Right forelimb (tissue), 1 donor: ENCODE measurements around the gene WNT2B.
"Not testable (repeated sequence)": the region's sequence is repeated elsewhere in the genome, so short reads cannot be mapped to it uniquely, and the experiment has no call there.

Experiments used
- DNase-seq: peaks from one replicate; pipeline ENCODE4 v3.0.0-alpha.2; 2018

Gene WNT2B

DNA sequence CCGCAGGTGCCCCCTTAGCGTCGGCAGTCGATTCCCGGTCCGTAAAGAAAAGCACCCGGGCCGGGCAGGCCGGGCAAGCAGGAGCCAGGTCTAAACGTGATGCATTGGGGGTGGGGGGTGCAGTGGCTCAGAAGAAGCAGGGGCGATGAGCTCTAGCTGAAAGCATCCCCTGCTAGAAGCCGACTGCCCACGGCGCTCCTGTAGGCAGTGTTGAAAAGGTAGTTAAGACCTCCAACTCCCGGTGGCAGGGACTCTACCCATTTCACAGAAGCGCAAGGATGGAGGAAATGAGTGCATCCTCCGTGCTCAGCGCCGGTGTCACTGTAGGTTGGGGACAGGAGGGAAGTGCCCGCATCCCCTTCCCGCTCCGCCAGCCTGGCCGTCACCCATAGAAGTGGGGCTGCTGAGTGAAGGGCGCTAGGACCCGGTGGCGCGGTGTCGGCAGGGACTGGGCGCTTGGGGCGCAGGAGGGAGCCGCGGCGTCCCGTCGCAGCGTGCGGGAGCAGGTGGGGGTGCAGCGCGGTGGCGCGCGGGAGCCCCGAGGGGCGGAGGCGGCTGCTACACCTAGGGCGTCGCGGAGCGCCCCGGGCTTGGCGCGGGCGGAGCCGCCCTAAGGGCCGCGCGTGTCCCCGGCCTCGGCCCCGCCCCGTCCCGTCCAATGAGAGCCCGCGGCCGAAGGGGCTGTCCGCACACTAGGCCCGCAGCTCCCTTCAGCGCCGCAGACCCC, at the start of gene WNT2B:
Gene WNT2B (plus strand): TSS at position 688 of the 727 bp plus-strand sequence. CDS start 298 bp downstream, outside the sequence.
- no peak for DNase-seq

DNA sequence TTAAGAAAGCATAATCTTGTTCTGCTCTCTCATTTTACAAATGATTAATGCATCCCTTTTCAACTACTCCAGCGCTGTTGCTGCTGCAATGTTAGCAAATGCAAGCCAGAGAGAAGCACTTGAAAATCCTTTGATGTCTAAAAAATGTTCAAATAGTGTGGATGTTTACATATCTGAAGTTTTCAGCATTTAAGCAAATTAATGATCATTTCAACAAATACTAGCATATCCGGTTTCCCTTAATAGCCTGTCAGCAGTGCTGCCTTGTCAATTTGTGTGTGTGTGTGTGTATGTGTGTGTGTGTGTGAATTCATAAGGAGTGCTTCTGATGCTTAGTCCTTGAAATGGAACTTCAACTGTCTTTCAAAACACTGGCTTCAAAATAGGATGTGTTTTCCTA, 48.1 kb upstream of the WNT2B start:
- DNase-seq = no peak

DNA sequence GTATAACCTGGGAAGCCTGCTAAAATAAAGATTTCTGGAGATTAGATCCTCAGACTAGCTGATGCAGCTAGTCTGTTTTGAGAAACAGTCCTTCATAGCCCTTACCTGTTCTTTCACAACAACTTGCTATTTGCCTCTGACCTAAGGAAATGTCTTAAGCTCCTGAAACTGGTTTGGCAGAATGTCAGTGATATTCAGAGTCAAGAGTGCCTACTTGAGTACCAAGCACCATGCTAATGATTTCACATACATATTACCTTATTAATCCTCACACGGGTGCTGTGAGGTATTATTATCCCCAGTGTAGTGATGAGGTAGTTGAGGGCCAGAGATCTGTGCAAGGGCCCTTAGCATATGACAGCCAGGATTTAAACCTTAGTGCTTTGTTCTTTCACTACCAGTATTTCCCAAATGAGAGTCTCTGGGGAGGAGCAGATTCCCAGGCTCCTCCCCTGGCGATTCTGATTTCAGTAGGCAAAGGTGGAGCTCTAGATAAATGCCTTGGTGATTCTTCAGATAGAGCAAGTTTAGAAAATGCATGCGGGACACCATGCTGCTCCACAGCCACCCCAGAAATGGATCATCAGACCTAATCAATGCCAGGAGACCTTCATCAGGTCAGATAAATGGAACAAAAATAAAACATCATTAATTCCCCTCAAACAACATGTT, 47.4 kb upstream of the WNT2B start:
- DNase-seq = no peak

DNA sequence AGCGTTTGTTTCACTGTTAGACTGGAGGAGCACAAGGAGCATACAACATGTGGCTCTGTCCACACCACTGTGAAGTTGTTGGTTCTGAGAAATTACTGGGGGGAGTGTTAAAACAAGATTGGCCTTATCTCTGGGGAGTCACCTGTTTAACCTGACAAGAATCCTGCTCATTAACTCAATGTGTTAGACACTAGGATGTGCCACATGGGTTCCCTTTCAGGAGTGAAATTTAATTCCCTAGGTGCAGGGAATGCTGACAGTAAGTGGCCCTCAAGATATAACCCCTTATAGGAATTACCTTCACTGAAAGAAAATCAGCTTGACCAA, 45.8 kb upstream of the WNT2B start:
- DNase-seq = no peak

DNA sequence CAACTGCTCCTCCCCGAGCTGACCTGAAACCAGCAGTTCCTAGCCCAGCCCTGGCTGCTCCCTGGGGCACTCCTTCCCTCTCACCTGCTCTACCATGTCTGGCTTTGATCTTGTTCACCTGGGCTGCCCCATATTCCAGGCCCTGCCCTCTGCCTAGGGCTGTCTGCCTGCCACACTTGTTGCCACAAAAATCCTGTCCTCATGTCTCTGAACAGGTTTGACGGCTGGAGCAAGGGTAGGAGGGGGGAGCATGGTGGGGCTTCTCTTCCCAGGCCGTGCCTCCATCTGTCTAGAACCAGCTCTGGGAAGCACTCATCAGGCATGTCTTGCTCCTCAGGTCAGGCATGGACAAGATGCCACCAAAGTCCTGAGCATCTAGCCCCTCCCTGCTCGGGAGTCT, 44.3 kb upstream of the WNT2B start:
- no peak for DNase-seq

DNA sequence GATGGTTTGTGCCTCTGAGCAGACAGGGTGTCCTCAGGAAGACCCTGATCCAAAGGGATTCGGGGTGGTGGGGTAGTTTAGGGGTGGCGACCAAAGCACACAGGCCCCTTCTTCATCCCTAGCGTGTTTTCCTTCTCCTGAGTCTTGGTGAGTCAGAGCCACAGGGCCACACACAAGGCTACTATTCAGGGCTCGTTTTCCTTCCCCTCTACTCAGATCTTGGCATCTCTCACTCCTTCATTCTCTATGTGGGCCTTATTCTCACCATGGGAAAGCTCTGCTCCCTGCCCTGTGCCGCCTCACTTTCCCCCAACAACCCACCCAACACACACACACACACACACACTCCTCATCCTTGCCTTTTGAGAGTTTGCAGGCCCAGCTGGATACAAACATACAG, 43.6 kb upstream of the WNT2B start:
- DNase-seq = peak; percentile 48

DNA sequence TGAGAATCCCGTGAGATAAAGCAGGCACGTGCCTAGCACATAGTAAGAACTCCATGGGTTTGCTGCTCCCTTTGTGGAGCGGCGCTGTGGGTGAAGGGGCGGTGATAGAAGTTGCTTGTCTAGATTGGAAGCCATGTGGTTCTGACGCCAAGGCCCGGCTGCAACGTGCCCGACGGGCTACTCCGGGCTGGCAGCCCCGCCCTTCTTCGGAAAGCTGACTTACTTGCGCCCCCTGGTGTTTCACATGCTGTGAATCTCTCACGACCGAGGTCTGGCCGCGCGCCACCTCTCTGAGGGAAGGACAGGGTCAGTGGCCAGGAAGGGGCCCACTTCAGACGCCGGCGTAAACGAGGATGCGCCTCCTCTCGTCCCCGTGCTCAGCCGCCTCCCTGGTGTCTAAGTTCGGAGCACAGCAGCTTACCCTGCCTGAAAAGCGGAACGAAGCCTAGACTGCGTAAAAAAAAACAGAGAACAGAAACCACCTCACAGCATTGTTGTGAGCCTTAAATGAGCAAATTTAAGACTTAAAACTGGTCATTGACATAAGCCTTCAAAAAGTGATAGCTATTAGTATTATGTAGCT, 42.6 kb upstream of the WNT2B start:
- DNase-seq = peak; percentile 96

DNA sequence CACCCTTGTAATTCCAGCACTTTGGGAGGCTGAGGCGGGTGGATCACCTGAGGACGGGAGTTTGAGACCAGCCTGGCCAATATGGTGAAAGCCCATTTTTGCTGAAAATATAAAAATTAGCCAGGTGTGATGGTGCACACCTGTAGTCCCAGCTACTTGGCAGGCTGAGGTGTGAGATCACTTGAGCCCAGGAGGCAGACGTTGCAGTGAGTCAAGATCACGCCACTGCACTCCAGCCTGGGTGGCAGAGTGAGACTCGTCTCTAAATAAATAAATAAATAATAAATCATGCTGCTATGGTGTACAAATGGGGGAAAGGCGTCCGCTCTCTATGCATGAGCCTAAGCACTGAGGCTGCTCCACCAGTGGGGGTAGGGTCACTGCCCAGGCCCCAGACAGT, 38.4 kb upstream of the WNT2B start:
- not testable (repeated sequence) for DNase-seq

DNA sequence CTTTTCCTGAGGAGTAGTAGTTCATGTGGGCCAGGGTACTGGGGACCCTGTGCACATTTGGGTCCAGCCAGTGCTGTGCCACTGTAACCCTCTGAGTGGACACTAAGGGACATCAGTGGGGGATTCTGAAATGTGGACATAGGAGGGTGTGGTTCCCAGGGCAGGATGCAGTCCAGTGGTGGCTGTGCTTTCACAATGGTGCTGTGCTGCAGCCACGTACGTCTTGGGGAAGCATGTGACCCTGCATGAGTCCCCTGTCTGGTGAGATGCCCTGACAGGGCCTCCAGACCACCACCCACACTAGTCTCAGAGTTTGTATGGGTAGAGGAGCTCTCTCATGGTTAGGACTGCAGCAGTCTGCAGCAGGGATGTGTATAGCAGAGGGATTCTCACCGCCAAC, 37.8 kb upstream of the WNT2B start:
- DNase-seq = no peak

DNA sequence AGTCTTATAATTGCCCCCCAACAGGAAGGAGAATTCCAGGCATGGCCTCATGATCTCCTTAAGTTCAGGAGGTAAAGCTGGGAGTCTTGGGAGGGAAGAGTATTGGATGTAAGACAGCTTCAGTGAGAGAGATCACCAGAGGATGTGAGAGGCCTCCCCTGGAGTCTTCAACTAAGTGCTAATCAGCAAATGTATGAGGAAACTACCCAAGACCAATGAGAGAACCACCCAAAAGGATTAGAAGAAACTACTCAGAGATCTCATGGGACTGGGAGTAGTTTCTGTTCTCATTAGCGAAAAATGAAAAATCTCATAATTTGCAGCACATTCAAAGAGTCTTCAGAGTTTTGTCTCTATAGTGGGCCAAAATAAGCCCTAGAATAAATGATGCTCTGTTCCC, 36.6 kb upstream of the WNT2B start:
- DNase-seq = no peak

DNA sequence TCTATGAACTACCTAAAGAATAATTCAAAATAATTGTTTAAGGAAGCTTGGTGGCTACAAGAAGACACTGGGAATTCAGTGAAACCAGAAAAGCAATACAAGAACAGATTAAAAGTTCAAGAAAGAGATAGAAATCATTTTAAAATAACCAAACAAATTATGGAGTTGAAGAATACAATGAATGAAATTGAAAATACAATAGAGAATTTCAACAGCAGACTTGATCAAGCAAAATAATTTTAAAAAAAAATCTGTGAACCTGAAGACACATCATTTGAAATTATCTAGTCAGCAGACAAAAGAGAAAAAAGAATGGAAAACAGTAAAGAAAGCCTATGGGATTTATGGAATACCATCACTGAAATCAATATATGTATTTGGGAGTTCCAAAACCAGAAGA, 31.2 kb upstream of the WNT2B start:
- DNase-seq = no peak

DNA sequence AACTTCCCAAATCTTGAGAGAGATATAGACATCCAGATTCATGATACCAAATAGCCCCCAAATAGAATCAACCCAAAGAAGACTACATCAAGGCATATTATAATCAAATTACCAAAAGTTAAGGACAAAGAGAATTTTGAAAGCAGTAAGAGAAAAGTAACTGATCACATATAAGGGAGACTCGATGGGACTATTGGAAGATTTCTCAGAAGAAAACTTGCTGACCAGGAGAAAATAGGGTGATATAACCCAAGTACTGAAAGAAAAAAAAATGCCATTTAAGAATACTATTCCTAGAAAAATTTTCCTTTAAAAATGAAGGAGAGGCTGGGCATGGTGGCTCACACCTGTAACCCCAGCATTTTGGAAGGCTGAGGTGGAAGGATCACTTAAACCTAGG, 30.5 kb upstream of the WNT2B start:
- DNase-seq = no peak

DNA sequence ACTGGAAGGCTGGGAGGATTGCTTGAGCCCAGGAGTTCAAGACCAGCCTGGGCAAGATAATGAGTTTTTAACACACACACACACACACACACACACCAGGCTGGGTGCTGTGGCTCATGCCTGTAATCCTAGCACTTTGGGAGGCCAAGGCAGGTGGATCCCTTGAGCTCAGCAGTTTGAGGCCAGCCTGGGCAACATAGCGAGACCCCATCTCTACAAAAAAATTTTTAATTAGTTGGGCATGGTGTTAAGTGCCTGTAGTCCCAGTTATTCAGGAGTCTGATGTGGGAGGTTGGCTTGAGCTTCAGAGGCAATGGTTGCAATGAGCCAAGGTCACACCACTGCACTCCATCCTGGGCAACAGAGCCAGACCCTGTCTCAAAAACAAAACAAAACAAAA, 22.7 kb upstream of the WNT2B start:
- not testable (repeated sequence) for DNase-seq

DNA sequence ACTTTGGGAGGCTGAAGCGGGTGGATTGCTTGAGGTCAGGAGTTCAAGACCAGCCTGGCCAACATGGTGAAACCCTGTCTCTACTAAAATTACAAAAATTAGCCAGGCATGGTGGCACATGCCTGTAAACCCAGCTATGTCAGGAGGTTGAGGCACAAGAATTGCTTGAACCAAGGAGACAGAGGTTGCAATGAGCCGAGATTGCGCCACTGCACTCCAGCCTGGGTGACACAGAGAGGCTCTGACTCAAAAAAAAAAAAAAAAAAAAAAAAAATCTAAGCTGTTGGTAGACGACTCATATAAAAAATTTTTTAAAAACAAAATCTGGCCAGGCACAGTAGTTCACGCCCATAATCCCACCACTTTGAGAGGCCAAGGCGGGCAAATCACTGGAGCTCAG, 21.1 kb upstream of the WNT2B start:
- not testable (repeated sequence) for DNase-seq

DNA sequence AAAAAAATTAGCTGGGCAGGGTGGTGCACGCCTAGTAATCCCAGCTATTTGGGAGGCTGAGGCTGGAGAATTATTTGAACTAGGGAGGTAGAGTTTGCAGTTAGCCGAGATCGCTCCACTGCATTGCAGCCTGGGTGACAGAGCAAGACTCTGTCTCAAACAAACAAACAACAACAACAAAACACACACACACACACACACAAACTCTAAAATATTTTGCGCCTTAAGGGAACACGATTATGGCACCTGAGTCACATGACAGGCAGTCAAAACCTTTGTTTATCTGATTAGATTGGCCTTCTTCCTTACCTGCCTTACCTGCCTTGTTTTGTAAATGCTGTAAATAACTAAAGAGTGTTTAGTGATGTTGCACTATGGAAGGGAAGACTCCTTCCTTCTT, 20.6 kb upstream of the WNT2B start:
- DNase-seq = no peak

DNA sequence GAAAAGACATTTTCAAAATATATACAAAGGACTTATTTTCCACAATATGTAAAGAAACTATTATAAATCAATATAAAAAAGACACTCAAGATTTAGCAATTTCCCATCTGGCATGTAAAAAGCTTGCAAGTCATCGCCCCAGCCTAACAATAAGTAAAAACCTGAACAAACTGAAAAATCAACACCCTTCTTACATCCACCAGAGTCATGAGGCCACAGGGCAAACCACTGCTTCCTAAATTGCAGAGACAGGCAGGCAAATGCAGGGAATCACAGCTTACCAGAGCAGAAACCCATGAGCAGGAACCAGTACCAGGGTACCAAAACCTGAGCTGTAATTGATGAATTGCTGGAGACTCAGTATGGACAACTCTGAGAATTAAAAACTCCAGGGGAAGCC, 16.7 kb upstream of the WNT2B start:
- DNase-seq = no peak

DNA sequence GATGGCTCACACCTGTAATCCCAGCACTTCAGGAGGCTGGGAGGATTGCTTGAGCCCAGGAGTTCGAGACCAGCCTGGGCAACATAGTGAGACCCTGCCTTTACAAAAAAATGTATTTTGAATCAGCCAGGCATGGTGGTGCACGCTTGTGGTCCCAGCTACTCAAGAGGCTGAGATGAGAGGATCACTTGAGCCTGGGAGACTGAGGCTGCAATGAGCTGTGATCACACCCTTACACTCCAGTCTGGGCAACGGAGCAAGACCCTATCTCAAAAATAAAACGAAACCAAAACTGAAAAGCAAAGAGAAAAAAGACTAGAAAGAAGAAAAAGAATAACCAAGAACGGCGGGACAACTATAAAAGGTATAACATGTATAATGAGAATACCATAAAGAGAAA, 15.4 kb upstream of the WNT2B start:
- no peak for DNase-seq

DNA sequence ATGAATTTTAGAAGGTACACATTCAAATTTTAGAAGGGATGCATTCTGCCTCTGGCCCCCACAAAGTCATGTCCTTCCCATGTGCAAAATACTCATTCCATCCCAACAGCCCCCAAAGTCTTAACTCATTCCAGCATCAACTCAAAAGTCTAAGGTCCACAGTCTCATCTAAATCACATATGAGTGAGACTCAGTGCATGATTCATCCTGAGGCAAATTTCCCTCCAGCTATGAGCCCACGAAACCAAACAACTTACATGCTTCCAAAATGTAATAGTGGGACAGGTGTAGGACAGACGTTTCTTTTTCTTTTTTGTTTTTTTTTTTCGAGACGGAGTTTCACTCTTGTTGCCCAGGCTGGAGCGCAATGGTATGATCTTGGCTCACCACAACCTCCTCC, 12.5 kb upstream of the WNT2B start:
- no peak for DNase-seq

DNA sequence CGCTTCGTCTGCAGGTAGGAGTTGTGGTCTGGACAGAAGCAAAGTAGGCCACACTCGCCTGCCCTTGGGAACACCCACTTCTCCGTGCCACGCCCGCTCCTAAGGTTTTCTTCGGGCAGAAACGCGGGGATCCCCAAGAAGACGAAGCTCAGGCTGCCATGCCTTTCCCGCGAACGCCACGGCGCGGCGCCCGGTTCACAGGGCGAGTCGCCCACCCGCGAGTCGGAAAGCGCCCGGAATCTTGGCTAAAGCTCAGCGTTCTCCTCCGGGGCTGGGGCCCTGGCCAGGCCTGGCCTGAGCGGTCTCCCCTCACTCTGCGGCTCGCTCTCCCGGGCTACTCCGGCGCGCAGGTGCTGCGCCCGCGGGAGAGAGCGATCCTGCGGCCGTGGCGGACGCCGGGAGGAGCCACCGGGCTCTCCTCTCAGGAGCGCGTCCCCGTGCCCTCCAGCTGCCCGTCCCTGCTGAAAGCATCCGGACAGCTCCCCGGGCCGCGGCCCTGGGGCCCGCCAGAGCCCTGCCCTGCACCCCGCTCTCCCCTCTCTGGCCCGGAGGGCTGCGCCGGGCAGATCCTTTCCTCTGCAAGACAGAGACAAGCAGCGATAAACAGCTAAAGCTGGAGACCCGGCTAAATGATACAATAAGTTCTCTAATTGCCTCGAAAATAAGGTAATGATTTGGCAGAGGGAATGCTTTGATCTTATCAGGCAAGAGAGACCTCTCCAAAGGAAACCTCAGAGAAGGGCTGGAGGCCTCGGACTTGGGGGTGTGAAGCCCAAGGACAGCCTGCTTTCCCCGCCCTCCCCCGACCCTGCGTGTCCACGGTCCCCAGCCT, 6.7 kb upstream of the WNT2B start:
- DNase-seq = peak; percentile 87

DNA sequence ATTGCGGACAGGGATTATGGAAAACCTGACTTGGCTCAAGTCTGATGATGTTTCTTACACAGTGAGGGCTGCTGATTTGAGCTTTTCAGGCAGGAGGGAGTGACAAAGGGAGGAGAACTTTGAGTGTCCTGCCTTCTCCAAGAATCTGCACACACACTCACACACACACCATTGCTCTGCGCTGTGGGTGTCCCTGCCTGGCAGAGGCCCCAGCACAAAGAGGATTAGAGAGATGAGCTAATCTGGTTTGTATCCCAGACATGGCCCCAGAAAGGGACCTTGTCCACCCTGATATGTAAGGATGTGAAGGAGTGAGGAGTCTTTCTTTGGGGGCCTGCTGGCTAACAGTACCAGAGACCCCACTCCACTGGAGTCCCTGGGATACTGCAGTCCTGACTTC, 5.9 kb upstream of the WNT2B start:
- DNase-seq = no peak

DNA sequence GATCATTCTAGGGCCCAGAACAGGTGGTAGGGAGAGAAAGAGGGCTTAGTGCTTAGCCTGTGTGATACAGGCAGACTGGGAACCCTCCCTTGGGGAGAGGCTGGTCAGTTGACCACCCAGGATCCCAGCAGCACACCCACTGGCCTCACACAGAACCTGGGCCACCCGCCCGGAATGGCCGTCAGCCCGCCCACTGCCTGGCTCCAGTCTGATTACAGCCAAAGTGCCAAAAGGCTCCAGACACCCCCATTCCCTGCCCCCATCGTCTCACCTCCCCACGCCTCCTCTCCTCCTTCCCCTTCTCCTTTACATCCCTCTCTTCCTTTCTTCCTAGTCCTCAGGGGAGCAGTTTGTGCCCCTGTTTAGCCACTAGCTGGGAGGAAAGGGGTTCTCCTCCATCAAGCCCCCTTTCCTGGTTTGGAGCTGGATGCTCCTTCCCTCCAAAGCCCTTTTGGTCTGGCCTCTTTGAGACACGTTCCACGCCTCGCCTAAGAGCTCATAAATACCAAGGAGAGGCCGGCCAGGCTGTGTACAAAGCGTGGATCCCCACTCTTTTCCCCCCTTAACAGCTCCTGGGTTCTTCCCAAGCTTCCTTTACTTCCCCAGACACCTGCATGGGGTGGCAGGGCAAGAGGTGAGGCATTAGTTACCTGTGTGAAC, 4.6 kb upstream of the WNT2B start:
- no peak for DNase-seq

DNA sequence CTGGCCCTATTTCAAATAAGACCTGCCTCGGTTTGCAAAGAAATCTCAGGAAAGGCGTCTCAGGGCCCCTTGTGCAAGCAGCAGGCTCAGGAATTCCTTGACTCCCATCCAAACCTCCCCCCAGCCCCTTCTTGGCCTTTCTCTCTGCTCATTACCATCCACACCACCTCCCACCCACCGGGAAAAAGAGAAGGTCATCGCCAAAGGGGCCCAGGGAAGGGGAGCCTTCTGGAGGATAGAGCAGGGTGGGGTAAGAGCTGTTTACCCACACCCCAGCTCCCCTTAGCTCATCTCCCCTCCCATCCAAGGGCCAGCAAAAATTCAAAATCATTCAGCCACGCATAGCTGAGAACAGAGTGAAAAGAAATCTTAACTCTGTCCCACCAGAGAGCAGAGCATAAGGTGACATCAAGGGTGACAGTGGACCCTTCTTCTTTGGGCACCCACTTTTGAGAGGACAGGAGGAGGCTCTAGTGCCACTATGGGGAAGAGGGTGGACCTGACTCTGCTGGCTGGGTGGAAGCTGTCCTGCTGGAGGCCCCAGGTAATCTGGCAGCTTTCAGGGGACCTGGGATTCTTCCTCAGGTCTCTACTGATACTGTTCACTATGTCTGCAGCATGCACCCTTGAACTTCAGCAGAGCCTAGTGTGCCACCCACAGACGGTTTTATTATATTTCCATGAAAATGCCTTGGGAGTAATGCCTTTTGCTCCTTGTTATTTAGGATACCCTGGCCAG, 3.9 kb upstream of the WNT2B start:
- DNase-seq = peak; percentile 71
